ENCODE data around the gene ZNF516. TPM values are rescaled to one million over a fixed set of nuclear protein-coding genes. Genes with fewer than 3 reads are reported as not detected.
"Not testable (repeated sequence)": the region's sequence is repeated elsewhere in the genome, so short reads cannot be mapped to it uniquely, and the experiment has no call there.

Gene ZNF516
- polyA plus RNA-seq, 1 donor: 53.3 TPM

DNA sequence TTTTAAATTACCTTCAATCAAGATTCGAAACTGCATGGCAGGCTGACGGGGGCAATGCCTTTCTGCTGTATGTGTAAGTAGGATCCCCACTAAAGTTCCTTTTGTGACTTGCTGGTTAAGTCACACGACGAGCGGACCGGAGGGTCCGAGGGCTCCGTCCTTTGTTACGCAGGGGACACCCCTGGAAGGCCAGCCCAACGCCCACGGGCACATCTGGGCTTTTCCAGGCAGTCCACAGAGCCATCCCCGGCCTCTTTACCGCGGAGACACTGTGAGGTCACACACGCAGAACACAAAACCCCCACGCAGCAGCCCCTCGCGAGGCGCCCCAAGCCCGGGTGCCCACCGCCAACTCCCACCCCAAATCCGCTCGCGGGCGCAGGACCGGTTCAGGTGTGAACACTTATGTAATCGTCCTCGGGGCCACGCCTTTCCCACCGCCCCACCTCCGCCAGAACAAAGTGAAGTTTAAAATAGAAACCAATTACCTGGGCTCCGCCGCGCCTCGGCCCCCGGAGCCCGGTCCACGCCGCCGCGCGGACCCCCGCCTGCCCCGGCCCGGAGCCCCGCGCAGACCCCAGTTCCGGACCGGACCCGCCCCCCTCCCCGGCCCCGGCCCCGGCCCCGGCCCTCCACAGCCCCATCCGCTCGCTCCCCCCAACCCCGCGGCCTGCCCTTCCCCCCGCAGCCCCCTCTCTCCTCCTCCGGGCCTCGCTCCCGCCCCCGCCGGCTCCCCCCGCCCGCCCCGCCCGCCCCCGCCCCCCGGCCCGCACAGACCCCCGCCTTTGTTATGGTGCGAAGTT lies 4.2 kb downstream of the ZNF516 start:
- DNase-seq: no peak

DNA sequence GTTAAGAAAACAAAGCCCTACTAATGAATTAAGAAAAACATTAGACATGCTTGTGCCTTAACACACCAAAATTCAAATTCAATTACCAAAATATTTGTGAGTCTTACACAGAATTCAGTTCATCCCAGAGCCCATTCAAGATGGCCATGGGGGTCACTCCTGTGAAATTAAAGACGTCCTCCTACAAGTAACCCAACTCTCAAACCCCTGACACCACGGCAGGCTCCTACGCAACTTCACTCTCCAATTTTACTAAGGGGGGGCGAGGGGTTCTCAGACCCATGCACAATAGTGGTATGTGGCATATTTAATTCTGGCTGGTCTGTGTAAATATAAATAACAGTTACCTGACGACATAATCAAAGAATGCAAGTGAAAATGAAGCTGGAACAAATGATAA lies 5.0 kb downstream of the ZNF516 start:
- no peak for DNase-seq

DNA sequence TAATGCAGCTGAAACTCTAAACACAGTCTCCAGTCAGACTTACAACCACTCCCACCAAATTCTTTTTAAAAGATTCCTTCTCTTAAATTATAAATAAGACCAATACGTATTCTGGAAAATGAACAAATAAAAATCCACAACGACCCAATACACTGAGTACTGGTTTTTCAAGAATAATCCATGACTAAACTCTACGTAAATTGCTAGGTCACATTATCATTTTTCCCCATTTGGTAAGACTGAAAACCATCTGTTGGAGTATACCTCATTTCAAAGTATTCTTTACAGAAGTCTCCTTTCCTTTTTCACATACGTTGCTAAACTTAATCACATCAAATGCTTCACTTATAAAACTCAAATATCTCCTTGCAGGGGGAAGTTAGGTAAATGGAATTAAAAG lies 6.0 kb downstream of the ZNF516 start:
- DNase-seq: no peak

DNA sequence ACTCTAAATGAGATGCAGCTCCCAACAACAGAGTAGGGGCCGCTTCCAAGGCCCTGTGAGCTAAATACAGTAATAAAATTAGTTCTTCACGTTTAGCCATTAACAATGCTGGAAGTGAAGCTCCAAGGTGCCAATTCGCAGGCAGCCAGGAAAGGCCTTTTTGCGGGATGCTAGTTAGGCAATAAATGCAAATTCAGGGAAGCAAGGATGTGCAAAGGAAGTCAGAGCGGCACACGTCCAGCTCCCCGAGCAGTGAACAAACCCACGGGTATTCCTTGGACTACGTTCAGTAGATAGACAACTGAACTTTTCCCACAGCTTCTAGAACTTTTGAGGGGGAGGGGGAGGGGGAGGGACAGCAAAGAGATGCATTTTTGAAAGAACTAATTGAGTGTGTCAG lies 6.9 kb downstream of the ZNF516 start:
- no peak for DNase-seq

DNA sequence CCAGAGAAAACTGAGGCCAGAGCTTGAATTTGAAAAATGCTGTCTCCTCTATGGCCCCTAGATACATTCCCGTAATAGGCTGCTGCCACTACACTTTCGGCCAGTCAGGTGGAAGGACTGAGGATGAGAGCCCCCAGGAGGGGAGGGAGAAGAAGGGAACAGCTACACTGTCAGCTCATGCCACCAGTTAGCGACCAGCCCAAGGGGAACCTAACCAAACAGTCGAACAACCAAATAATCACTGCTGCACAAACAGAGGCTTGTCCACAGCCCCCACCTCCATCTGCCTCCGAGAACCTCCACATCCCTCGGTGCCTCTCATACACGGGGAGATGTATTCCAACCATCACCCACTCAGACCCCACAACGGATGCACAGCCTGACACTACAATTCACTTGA lies 7.3 kb downstream of the ZNF516 start:
- DNase-seq: no peak

DNA sequence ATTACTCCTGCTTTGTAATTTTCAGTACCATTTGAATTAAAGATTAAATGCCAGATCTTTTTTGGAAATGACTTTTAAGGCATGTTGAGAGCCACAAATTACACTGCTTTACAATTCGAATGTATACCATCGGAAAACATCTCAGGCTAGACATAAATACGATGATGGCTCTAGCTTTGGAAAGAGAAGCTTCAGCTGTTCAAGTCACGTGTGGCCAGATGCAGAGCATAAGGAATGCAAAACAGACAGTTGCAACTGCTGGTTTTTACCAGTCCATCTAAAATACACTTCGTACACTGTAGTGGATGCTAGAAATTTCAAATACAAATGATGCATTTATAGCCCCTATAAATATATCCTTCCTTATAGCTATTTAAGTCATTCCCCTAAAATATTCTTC lies 8.0 kb downstream of the ZNF516 start:
- DNase-seq: no peak

DNA sequence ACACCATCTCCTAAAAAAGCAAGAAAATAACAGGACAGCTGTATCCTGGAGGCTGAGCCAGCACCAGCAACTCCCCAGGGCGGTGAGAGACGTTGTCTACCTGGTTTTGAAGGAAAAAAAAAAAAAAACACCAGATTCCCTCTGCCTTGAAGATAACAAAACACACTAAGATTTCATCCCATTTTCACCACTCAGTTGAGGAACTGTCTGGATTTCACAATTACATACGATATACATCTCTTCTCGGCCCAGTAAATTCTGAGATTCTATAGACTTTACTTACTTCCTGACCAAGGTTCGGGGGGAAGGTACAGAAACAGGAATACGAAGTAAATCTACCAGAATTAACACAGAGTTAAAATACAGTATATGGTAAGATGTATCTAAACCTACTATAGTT lies 8.5 kb downstream of the ZNF516 start:
- no peak for DNase-seq

DNA sequence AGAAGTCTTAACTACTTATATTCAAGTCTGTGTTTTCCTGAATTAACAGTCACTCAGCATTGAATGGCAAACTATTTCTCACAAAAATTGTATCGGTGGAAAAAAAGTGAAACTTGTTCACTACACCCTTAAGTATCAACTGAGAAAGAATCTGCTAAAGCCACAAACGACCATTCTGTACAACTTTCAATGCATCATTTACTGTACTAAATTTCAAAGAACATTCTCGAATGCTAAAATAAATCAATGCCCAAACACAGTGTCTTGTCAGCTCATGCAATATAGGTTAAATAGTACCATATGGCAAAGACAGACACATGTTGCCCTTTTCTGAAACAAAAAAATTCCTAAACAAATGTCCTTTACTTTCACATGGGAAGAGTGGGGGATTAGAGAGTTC lies 9.0 kb downstream of the ZNF516 start:
- no peak for DNase-seq

DNA sequence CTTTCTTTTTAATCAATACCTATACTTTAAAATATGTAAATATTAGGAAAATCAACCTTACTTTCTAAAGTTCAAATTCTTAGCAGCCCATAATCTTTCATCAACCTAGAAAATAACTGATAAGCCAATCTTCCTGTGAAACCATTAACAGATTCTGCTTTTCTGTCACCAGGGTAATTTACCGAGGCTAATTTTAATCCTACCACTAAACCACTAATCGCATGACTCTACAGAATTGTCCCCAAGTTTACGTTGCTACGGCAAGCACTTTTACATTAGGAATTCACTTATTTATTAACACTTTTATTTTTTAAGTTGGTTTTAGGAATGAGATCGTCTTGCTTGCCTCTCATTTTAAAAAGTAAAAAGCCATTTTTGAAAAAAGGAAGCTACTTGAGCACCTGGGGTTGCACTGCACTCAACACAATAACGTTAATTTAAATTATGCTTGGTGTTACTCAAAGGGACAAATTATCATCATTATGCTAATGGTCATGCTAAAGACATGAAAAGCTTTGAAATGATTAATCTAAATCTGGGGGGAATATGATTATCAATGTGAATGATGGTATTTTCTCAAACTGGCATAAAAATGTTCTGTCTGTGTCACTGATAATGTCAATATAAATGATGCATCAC lies 10.2 kb downstream of the ZNF516 start:
- no peak for DNase-seq

DNA sequence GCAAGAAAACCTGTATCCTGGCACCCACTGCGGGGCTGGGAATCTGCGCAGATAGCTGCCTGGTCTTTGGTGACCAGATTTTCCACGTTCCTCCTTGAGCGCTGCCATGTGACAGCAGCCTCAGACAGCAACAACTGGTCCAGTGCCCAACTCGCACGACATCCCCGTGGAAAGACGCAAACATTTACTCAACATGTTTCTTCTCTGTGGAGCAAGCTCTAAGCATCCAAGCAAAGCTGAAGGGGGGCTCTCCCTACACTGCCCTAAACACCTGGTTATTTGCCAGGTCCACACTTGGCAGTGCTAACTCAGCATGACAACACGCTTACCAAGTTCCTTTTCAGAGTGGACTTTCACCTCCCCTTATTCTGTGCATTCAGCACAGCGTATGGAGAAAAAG lies 11.3 kb downstream of the ZNF516 start:
- no peak for DNase-seq

DNA sequence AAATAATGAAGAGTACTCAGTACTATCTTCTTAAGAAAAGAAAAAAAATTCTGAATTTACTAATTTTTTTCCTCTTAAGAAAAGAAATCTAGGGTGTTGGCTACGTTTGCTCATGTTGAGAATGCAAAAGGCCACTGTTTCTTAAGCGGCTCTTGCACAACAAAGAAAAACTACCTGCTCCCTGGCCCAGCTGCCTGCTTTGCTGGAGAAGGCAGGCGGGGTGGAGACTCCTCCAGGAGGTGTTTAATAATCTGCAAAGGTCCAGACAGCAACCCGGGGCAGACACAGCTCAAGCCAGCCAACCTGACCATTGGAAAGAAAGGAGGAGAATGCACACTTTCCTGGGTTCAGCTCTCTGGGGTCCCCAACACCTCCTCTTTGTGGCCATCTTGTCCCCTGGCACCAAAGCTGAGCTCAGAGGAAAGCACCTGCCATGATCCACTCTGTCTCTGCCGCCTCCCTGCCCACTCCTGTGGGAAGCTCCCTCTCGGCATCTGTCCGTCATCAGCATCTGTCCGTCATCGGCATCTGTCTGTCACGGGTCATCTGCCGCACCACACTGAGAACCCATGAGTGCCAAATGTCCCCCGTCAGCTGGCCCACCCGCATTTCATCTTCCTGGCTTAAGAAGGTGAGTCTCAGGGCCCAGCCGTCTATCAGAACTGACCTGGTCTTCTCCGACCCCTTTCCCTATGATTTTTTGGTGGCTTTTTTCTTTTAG lies 11.9 kb downstream of the ZNF516 start:
- DNase-seq: no peak

DNA sequence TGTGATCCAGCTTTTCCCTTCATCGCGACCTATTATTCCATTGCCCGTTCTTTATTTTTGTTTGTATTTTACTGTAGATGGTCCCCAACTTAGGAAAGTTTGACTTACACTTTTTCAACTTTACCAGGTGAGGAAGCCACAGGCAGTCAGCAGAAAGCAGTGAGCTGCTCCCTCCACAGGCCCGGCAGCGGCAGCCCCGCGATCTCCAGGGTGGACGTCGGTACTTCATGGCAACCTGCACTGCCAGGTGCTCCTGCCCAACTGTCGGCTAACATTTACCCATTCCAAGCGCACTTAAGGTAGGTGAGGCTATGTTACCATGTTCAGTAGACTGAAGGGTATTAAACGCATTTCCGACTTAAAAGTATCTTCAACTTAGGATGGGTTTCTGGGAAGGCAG lies 12.8 kb downstream of the ZNF516 start:
- no peak for DNase-seq

DNA sequence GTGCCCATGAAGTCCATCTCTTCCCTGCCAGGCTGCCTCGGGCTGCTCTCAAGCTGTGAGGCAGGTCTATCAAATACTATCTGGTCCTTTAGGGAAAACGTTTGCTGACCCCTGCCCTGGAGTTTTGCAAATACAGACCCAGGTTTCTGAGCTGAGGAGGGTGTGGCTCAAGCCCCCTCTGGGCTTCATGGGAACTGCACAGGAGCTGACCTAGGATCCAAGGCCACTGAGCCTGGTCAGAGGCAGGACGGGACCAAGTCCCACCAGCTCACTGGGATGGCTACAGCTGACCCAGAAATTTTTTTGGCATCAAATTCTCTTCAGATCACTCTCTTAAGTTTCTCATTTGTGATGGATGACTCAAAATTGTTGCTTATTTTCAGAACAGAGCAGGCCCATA lies 14.1 kb downstream of the ZNF516 start:
- no peak for DNase-seq

DNA sequence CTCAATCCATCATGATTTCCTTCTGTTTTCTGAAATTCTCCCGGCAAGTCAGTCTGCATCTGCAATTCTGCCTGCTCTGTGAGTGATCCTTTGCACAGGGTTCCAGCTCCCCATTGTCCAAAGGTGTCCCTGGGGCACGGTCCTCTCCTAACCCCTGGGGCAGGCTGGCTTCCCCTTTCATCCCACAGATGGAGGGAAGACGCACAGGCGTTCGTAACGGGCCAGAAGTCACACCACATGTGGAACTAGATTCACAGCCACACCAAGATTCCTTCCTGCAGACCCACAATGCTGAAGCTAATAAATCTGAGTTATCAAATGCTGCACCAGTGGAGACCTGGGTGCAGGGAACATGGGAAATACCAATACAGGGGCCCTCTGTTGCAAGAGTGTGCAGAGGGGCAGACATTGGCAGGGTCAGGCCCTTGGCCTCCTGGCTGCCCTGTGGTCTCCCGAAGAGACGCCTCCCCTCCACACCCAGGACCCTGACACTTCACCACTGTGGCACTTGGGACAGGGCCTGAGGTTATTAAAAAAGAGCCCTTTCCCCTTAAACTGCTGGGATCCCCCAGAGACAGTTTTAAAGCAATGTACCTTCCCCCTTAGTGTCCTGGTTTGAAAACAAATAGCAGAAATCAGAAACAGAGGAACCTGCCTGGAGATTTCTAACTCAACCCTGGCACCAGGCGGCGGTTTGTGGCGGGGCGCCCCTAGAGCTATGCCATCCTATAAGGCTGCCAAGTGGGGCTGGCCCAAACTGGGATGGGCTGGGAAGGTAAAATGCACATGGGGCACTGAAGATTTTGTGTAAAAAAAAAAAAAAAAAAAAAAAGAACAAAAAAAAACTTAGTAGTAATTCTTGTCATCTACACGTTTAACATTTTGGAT lies 15.4 kb downstream of the ZNF516 start:
- DNase-seq: no peak

DNA sequence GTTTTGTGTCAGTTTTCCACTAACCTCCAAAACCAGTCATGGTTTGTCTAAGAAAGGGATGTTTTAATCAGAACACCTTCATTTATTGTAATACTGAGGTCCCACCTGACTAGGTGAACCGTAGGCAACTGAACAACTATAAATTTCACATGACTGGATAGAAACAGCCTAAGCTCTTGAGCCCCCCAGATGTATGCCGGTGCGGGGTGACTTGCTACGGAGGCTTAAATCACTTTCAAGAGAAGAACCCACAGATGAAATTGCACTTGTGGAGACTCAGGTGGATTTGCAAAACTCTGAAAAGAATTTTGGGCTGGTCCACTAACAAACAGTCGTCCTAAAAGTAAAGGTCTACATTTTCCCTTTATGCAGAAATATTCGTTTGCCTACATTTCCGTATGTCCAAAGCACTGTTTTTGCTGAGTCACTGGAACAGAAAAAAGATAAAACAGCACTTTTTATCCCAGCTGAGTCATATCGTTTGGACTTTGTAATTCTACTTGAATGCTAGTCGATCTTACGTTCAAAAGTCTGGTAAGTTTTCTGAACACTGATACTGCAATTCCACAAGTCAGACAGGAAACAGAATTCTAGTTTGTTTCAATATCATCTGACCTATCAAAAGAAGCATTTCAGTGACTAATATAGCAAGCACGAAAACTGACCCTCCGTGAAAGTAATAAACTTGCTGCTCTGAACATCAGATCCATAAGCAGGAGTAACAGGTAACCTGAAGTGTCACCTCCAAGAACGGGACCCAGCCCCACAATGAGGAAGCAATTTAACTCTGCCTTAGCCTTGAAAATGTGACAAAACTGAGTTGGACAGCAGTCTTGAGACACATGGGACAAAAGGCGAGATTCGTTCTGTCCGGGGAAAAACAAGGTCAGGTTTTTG lies 18.1 kb downstream of the ZNF516 start:
- DNase-seq: no peak

DNA sequence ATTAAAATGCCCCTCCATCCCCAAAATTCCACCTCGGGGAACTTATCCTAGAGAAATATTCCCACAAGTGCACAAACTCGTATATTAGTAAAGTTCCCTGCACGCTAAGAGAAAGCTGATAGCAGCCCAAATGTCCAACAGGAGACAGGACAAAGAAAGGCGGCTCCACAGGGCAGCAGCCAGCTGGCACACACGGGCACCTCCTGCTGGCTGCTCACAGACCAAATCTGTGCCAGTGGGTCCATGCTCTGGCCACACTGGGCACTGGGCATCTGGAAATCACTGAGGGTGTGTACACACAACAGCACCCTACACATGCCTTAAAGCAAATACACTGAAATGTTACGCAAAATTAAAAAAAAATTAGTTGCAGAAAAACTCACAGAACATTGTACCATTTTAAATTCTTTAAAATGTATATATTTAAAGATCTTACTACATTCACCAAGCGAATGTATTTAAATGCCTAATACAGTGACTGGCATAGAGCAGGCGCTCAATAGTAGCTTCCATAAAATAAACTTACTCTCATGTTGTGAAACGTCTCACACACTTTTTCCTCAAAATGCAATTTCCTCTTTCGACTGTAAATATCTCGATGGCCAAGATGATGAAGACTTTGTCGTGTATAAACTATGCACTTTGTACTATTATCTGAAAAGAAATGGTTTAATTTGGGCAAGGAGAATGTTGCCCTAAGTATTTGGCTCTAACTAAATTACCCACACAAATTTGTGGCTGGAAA lies 19.4 kb downstream of the ZNF516 start:
- no peak for DNase-seq

DNA sequence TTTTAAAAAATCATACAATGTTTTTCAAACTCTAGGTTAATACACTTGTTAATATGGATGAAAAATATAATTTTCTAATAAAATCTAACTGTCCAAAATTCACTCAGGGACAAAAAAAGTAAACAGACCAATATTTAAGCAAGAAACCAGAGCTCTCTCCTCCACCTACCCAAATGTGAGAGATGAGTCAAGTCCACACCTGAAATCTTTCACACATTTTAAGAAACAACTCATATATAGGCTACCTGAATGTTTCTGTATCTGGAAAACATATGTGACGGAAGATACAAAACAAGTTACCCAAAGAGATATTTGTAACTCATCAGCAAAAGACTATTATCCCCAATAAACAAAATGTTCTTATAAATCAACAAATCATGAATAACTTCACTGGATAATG lies 20.2 kb downstream of the ZNF516 start:
- DNase-seq: no peak

DNA sequence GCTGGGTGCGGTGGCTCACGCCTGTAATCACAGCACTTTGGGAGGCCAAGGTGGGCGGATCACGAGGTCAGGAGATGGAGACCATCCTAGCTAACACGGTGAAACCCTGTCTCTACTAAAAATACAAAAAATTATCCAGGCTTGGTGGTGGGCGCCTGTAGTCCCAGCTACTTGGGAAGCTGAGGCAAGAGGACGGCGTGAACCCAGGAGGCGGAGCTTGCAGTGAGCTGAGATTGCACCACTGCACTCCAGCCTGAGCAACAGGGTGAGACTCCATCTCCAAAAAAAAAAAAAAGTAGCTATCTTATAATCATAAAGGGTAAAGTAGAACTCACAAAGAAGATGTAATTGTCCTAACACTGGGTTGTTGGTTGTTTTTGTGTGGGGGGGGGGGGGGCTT lies 21.5 kb downstream of the ZNF516 start:
- not testable (repeated sequence) for DNase-seq

DNA sequence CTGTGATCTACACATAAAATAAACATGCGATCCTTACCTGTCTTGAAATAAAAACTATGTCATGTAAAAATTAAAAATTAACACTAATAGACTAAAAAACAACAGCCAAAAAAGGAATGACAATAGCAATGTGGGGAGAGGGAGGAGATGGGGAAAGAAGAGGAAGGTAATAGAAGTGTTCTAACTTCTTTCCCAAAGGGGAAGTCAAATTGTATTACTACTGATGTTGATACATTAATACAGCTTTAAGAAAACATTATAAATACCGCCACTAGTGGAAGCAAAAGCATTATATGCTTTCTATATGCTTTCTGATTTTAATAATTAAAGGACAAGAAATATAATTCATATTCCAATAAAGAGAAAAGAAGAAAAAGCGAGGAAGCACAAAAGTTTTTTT lies 22.2 kb downstream of the ZNF516 start:
- no peak for DNase-seq

DNA sequence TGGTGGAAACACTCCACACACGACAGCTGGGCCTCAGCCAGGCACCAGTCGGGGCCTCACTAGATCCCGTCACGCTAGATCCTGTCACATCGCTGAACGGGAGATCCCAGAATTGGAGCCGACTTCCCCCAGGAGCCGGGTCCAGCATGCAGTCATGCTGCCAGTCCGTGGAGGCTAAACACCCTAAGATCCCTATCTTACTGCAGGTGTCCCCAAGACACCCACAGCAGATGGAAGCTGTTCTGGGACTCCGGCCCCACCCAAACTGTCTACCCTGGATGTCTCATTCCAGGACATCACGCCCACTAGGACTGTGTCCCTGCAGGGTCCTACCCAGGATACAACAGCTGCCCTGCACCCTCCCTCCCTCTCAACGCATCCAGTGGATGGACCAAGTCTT lies 23.4 kb downstream of the ZNF516 start:
- DNase-seq: no peak
